ENCODE data around the gene RHBDF2. TPM values are rescaled to one million over a fixed set of nuclear protein-coding genes. Genes with fewer than 3 reads are reported as not detected.
"Not testable (repeated sequence)": the region's sequence is repeated elsewhere in the genome, so short reads cannot be mapped to it uniquely, and the experiment has no call there.

The RHBDF2 gene
- total RNA-seq, 4 donors from 2014 or later, result 11.4 to 29.8 (median 23.3) TPM

- H3K4me3 ChIP-seq, result peak overlapping the region in 2 of 4 donors; percentile 11 to 23
- in situ Hi-C loops (cut with MboI; ENCODE audit: low sequenced_read_pairs in 4 of 4), result loop anchor here in 2 of 4 donors (10.0 kb wide), 2 partner anchors 55 to 95 kb away; partner anchors contain the start of gene ST6GALNAC2 (in 1 of the 2)
- no peaks in the 10 kb centered on the region for H3K9me3 ChIP-seq
- peak; percentile 45 to 48 for ATAC-seq
- no peaks in the 10 kb centered on the region for H3K27me3 ChIP-seq
- TF ChIP-seq, protein P1, sequence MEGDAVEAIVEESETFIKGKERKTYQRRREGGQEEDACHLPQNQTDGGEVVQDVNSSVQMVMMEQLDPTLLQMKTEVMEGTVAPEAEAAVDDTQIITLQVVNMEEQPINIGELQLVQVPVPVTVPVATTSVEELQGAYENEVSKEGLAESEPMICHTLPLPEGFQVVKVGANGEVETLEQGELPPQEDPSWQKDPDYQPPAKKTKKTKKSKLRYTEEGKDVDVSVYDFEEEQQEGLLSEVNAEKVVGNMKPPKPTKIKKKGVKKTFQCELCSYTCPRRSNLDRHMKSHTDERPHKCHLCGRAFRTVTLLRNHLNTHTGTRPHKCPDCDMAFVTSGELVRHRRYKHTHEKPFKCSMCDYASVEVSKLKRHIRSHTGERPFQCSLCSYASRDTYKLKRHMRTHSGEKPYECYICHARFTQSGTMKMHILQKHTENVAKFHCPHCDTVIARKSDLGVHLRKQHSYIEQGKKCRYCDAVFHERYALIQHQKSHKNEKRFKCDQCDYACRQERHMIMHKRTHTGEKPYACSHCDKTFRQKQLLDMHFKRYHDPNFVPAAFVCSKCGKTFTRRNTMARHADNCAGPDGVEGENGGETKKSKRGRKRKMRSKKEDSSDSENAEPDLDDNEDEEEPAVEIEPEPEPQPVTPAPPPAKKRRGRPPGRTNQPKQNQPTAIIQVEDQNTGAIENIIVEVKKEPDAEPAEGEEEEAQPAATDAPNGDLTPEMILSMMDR (IDR thresholded peaks at IDR 0.05 in 4 of 5, conservative IDR thresholded peaks at IDR 0.05 in 1 of 5), result peak in 1 of 5 experiments; percentile 2
- TF ChIP-seq POLR2A (IDR thresholded peaks at IDR 0.05), result peak in 1 of 2 donors; percentile 6
- peaks cover 31 to 43% of the 10 kb centered on the region in 2 donors for H3K4me1 ChIP-seq
- intact Hi-C loops (cut with DNase I; ENCODE audit: low total_unique reads), result no loop called here
- no peaks in the 10 kb centered on the region for H3K36me3 ChIP-seq
- H3K27ac ChIP-seq, result peak overlapping the region; percentile 88 to 94 (median 91)
- peak; percentile 72 to 83 for DNase-seq
Observed at GRCh38 chr17:76529224-76530094, 28.2 kb upstream of the RHBDF2 start.

- no peak for DNase-seq
- peak overlapping the region; percentile 30 to 45 (median 34) for H3K4me3 ChIP-seq
- ATAC-seq, result no peak
- H3K4me1 ChIP-seq, result peaks cover 32 to 45% of the 10 kb centered on the region in 2 donors
- TF ChIP-seq POLR2A (IDR thresholded peaks at IDR 0.05), result no peak
- TF ChIP-seq, protein P1 (IDR thresholded peaks at IDR 0.05 in 4 of 5, conservative IDR thresholded peaks at IDR 0.05 in 1 of 5), result peak in 1 of 5 experiments; percentile 18
- intact Hi-C loops (cut with DNase I; ENCODE audit: low total_unique reads), result no loop called here
- in situ Hi-C loops (cut with MboI; ENCODE audit: low sequenced_read_pairs in 4 of 4), result loop anchor here in 2 of 4 donors (10.0 kb wide), 2 partner anchors 56 to 96 kb away; partner anchors contain the start of gene ST6GALNAC2 (in 1 of the 2)
- no peaks in the 10 kb centered on the region for H3K36me3 ChIP-seq
- H3K27ac ChIP-seq, result peak overlapping the region; percentile 88 to 94 (median 91)
- H3K27me3 ChIP-seq, result no peaks in the 10 kb centered on the region
- H3K9me3 ChIP-seq, result no peaks in the 10 kb centered on the region
Observed at GRCh38 chr17:76528528-76529223, 27.5 kb upstream of the RHBDF2 start.

- Histone ChIP-seq H3K4me3 (peak overlapping the region; percentile 30 to 45 (median 34)), H3K9me3 (no peaks in the 10 kb centered on the region), H3K27ac (peak overlapping the region; percentile 88 to 94 (median 91)), H3K36me3 (no peaks in the 10 kb centered on the region), H3K27me3 (no peaks in the 10 kb centered on the region), H3K4me1 (peaks cover 32 to 45% of the 10 kb centered on the region in 2 donors)
- ATAC-seq (no peak), DNase-seq (no peak)
- intact Hi-C loops (cut with DNase I; ENCODE audit: low total_unique reads) (no loop called here), in situ Hi-C loops (cut with MboI; ENCODE audit: low sequenced_read_pairs in 4 of 4) (loop anchor here in 2 of 4 donors (10.0 kb wide), 2 partner anchors 57 to 97 kb away; partner anchors contain the start of gene ST6GALNAC2 (in 1 of the 2))
- TF ChIP-seq, protein P1 (IDR thresholded peaks at IDR 0.05 in 4 of 5, conservative IDR thresholded peaks at IDR 0.05 in 1 of 5), result no peak
- TF ChIP-seq POLR2A (IDR thresholded peaks at IDR 0.05), result no peak
Observed at GRCh38 chr17:76528156-76528527, 26.9 kb upstream of the RHBDF2 start.

DNA sequence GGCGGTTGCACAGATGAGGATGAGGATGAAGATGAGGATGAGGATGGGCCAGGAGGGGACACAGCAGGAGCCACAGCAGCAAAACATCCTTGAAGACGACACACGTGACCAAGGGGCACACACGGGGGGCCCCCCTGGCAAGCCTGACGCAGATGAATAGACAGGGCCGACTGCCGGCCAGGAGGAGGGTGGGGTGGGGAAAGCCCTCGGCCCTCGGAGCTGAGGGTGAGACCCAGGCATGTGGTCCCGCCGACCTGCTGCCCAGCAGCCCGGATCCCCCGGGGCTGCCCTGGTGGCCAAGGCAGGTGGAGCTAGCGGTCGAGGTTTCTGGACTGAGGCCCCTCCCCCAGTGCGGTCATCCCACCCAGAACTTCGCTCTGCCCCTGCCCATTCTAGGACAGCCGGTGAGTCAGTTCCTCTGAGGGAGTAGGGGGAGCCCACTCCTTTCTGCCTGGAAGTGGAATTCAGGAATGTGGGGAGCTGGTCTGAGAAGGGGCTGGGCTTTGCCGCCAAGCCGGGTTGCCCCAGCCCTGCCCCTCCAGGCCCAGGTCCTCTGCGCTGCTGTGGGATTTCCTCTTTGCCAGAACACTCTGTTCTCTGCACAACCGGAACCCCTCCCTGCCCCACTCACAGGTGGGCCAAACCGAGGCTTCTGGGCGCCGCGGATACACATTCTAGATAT, 26.3 kb upstream of the RHBDF2 start:
- Histone ChIP-seq H3K9me3 (no peaks in the 10 kb centered on the region), H3K27me3 (no peaks in the 10 kb centered on the region), H3K36me3 (no peaks in the 10 kb centered on the region), H3K4me1 (peaks cover 32 to 49% of the 10 kb centered on the region in 2 donors), H3K27ac (peak overlapping the region; percentile 88 to 94 (median 91)), H3K4me3 (peak overlapping the region in 3 of 4 donors; percentile 33 to 45 (median 35))
- in situ Hi-C loops (cut with MboI; ENCODE audit: low sequenced_read_pairs in 4 of 4), result loop anchor here in 2 of 4 donors (10.0 kb wide), 2 partner anchors 57 to 97 kb away; partner anchors contain the start of gene ST6GALNAC2 (in 1 of the 2)
- intact Hi-C loops (cut with DNase I; ENCODE audit: low total_unique reads), result no loop called here
- peak in 1 of 2 donors; percentile 69 for DNase-seq
- peak; percentile 39 to 53 for ATAC-seq
- TF ChIP-seq, protein P1 (IDR thresholded peaks at IDR 0.05 in 4 of 5, conservative IDR thresholded peaks at IDR 0.05 in 1 of 5), result peak in 4 of 5 experiments; percentile 24 to 49 (median 38)
- peak; percentile 54 to 65 for TF ChIP-seq POLR2A (IDR thresholded peaks at IDR 0.05)

- intact Hi-C loops (cut with DNase I; ENCODE audit: low total_unique reads); ATAC-seq; DNase-seq; H3K36me3 ChIP-seq; H3K27me3 ChIP-seq; H3K9me3 ChIP-seq: not testable (repeated sequence)
- Histone ChIP-seq H3K4me1 (peaks cover 32 to 46% of the 10 kb centered on the region in 2 donors), H3K27ac (peak overlapping the region; percentile 88 to 94 (median 91)), H3K4me3 (peak overlapping the region in 2 of 4 donors; percentile 35 to 45)
- in situ Hi-C loops (cut with MboI; ENCODE audit: low sequenced_read_pairs in 4 of 4), result loop anchor here in 2 of 4 donors (10.0 kb wide), 2 partner anchors 58 to 98 kb away; partner anchors contain the start of gene ST6GALNAC2 (in 1 of the 2)
Observed at GRCh38 chr17:76527016-76527415, 25.8 kb upstream of the RHBDF2 start.

GRCh38 chr17:76525513-76525833, 24.2 kb upstream of the RHBDF2 start:
- H3K27me3 ChIP-seq; intact Hi-C loops (cut with DNase I; ENCODE audit: low total_unique reads); H3K9me3 ChIP-seq; DNase-seq; H3K4me3 ChIP-seq; H3K36me3 ChIP-seq; ATAC-seq: not testable (repeated sequence)
- H3K4me1 ChIP-seq, result peaks cover 18 to 32% of the 10 kb centered on the region in 2 donors
- in situ Hi-C loops (cut with MboI; ENCODE audit: low sequenced_read_pairs in 4 of 4), result loop anchor here in 2 of 4 donors (10.0 kb wide), 2 partner anchors 59 to 99 kb away; partner anchors contain the start of gene ST6GALNAC2 (in 1 of the 2)
- peak overlapping the region; percentile 42 to 69 (median 54) for H3K27ac ChIP-seq
